ENCODE results near the gene PGAM5.
A peak's percentile ranks its signal among the peaks of the same experiment; 100 is the strongest.

The PGAM5 gene

GRCh38 chr12:132707241-132707640 lies 3.4 kb upstream of the PGAM5 start:
- no peak for ATAC-seq
- Mint-ChIP-seq H3K4me3 (no peak overlapping the region), H3K27ac (no peak overlapping the region)

GRCh38 chr12:132708150-132708549 lies 2.5 kb upstream of the PGAM5 start:
- Mint-ChIP-seq H3K27me3 (no peaks in the 10 kb centered on the region), H3K27ac (no peak overlapping the region), H3K4me1 (peaks cover 20% of the 10 kb centered on the region), H3K4me3 (no peak overlapping the region), H3K36me3 (ENCODE audit: low read depth) (peaks cover 28% of the 10 kb centered on the region), H3K9me3 (peaks cover 6% of the 10 kb centered on the region)
- DNase-seq (no peak), ATAC-seq (no peak)

More at GRCh38 chr12:132707241-132707640, 3.4 kb upstream of the PGAM5 start:
- peaks cover 11% of the 10 kb centered on the region for H3K4me1 Mint-ChIP-seq
- no peak for DNase-seq
- peaks cover 26% of the 10 kb centered on the region for H3K36me3 Mint-ChIP-seq (ENCODE audit: low read depth)
- H3K27me3 Mint-ChIP-seq, result no peaks in the 10 kb centered on the region
- H3K9me3 Mint-ChIP-seq, result peaks cover 6% of the 10 kb centered on the region

GRCh38 chr12:132710043-132710404 lies 618 bp upstream of the PGAM5 start:
- Mint-ChIP-seq H3K27me3 (no peaks in the 10 kb centered on the region), H3K9me3 (peaks cover 6% of the 10 kb centered on the region), H3K4me1 (peaks cover 31% of the 10 kb centered on the region), H3K4me3 (peak overlapping the region; percentile 87), H3K27ac (peak overlapping the region; percentile 77), H3K36me3 (ENCODE audit: low read depth) (peaks cover 29% of the 10 kb centered on the region)
- DNase-seq (no peak), ATAC-seq (peak; percentile 18)

GRCh38 chr12:132711080-132711843 lies 620 bp downstream of the PGAM5 start:
- ATAC-seq (peak; percentile 29), DNase-seq (peak; percentile 34)
- peaks cover 31% of the 10 kb centered on the region for H3K4me1 Mint-ChIP-seq
- peak overlapping the region; percentile 76 for H3K27ac Mint-ChIP-seq
- H3K4me3 Mint-ChIP-seq, result peak overlapping the region; percentile 83
- peaks cover 30% of the 10 kb centered on the region for H3K36me3 Mint-ChIP-seq (ENCODE audit: low read depth)
- H3K27me3 Mint-ChIP-seq, result no peaks in the 10 kb centered on the region
- peaks cover 6% of the 10 kb centered on the region for H3K9me3 Mint-ChIP-seq

- Mint-ChIP-seq H3K9me3 (no peaks in the 10 kb centered on the region), H3K27me3 (no peaks in the 10 kb centered on the region), H3K36me3 (ENCODE audit: low read depth) (peaks cover 26% of the 10 kb centered on the region), H3K27ac (peak overlapping the region; percentile 65), H3K4me1 (peaks cover 31% of the 10 kb centered on the region), H3K4me3 (peak overlapping the region; percentile 83)
- DNase-seq (no peak), ATAC-seq (no peak)
Measured at GRCh38 chr12:132713123-132713522, 2.5 kb downstream of the PGAM5 start.

- H3K27me3 Mint-ChIP-seq, result no peaks in the 10 kb centered on the region
- H3K4me3 Mint-ChIP-seq, result no peak overlapping the region
- no peak overlapping the region for H3K27ac Mint-ChIP-seq
- H3K9me3 Mint-ChIP-seq, result no peaks in the 10 kb centered on the region
- no peak for ATAC-seq
- peaks cover 34% of the 10 kb centered on the region for H3K36me3 Mint-ChIP-seq (ENCODE audit: low read depth)
- DNase-seq, result no peak
- peaks cover 27% of the 10 kb centered on the region for H3K4me1 Mint-ChIP-seq
Measured at GRCh38 chr12:132715874-132716273, 5.2 kb downstream of the PGAM5 start.

GRCh38 chr12:132716356-132716755 lies 5.7 kb downstream of the PGAM5 start:
- Mint-ChIP-seq H3K4me1 (peaks cover 27% of the 10 kb centered on the region), H3K9me3 (no peaks in the 10 kb centered on the region), H3K27ac (no peak overlapping the region), H3K27me3 (no peaks in the 10 kb centered on the region), H3K36me3 (ENCODE audit: low read depth) (peaks cover 38% of the 10 kb centered on the region), H3K4me3 (no peak overlapping the region)
- ATAC-seq (no peak), DNase-seq (no peak)

- DNase-seq, result no peak
- H3K27ac Mint-ChIP-seq, result no peak overlapping the region
Measured at GRCh38 chr12:132717011-132717410, 6.4 kb downstream of the PGAM5 start.

GRCh38 chr12:132717531-132718387 lies 7.1 kb downstream of the PGAM5 start:
- peaks cover 38% of the 10 kb centered on the region for H3K36me3 Mint-ChIP-seq (ENCODE audit: low read depth)
- H3K4me3 Mint-ChIP-seq, result no peak overlapping the region
- peaks cover 15% of the 10 kb centered on the region for H3K4me1 Mint-ChIP-seq
- no peaks in the 10 kb centered on the region for H3K9me3 Mint-ChIP-seq
- H3K27ac Mint-ChIP-seq, result no peak overlapping the region
- ATAC-seq (no peak), DNase-seq (no peak)
- H3K27me3 Mint-ChIP-seq, result no peaks in the 10 kb centered on the region

More at GRCh38 chr12:132717011-132717410, 6.4 kb downstream of the PGAM5 start:
- H3K27me3 Mint-ChIP-seq, result no peaks in the 10 kb centered on the region
- no peak for ATAC-seq
- no peak overlapping the region for H3K4me3 Mint-ChIP-seq
- H3K4me1 Mint-ChIP-seq, result peaks cover 22% of the 10 kb centered on the region
- peaks cover 41% of the 10 kb centered on the region for H3K36me3 Mint-ChIP-seq (ENCODE audit: low read depth)
- H3K9me3 Mint-ChIP-seq, result no peaks in the 10 kb centered on the region

- Mint-ChIP-seq H3K27me3 (no peaks in the 10 kb centered on the region), H3K36me3 (ENCODE audit: low read depth) (peaks cover 40% of the 10 kb centered on the region), H3K27ac (no peak overlapping the region), H3K4me1 (peaks cover 6% of the 10 kb centered on the region), H3K9me3 (no peaks in the 10 kb centered on the region), H3K4me3 (no peak overlapping the region)
- ATAC-seq (no peak), DNase-seq (no peak)
Measured at GRCh38 chr12:132718644-132719043, 8.0 kb downstream of the PGAM5 start.

- Mint-ChIP-seq H3K4me1 (peaks cover 3% of the 10 kb centered on the region), H3K27ac (no peak overlapping the region), H3K9me3 (no peaks in the 10 kb centered on the region), H3K36me3 (ENCODE audit: low read depth) (peaks cover 46% of the 10 kb centered on the region), H3K4me3 (no peak overlapping the region), H3K27me3 (no peaks in the 10 kb centered on the region)
- ATAC-seq (no peak), DNase-seq (no peak)
Measured at GRCh38 chr12:132719141-132719953, 8.7 kb downstream of the PGAM5 start.

- Mint-ChIP-seq H3K4me1 (no peaks in the 10 kb centered on the region), H3K9me3 (no peaks in the 10 kb centered on the region), H3K4me3 (no peak overlapping the region), H3K27ac (no peak overlapping the region), H3K36me3 (ENCODE audit: low read depth) (peaks cover 43% of the 10 kb centered on the region), H3K27me3 (no peaks in the 10 kb centered on the region)
- DNase-seq, result no peak
- no peak for ATAC-seq
Measured at GRCh38 chr12:132719954-132720324, 9.3 kb downstream of the PGAM5 start.

- Mint-ChIP-seq H3K27me3 (no peaks in the 10 kb centered on the region), H3K36me3 (ENCODE audit: low read depth) (peaks cover 50% of the 10 kb centered on the region), H3K9me3 (no peaks in the 10 kb centered on the region), H3K27ac (no peak overlapping the region), H3K4me3 (no peak overlapping the region), H3K4me1 (peaks cover 1% of the 10 kb centered on the region)
- ATAC-seq (no peak), DNase-seq (no peak)
Measured at GRCh38 chr12:132720606-132721345, 10.1 kb downstream of the PGAM5 start.
